Adipocyte (in vitro differentiated cells): ENCODE measurements around the gene CSNK1A1.
A peak's percentile ranks its signal among the peaks of the same experiment; 100 is the strongest.

Experiments
- DNase-seq: peaks from one replicate; pipeline ENCODE4 v3.0.0-alpha.2; 2015; ENCODE audit warnings: low read depth
- H3K27me3 ChIP-seq: replicated peaks from 2 replicates; pipeline ENCODE4 v1.7.0; 2013; ENCODE audit warnings: mild to moderate bottlenecking, low read length, moderate library complexity; ENCODE audit not compliant: control insufficient read depth, insufficient read depth
- H3K36me3 ChIP-seq: 2 replicates; pipeline ENCODE4 v1.7.0; 2013; ENCODE audit warnings: low read length, mild to moderate bottlenecking, moderate library complexity; ENCODE audit not compliant: control insufficient read depth, insufficient read depth, severe bottlenecking
- H3K4me1 ChIP-seq: 2 replicates; pipeline ENCODE4 v1.7.0; 2013; ENCODE audit warnings: mild to moderate bottlenecking, low read length, moderate library complexity; ENCODE audit not compliant: control insufficient read depth, insufficient read depth
- H3K4me3 ChIP-seq: 2 replicates; pipeline ENCODE4 v1.7.0; 2013; ENCODE audit warnings: mild to moderate bottlenecking, low read length, moderate library complexity
- H3K9ac ChIP-seq: 2 replicates; pipeline ENCODE4 v1.7.0; 2013; ENCODE audit warnings: mild to moderate bottlenecking, low read length, moderate library complexity
- H3K9me3 ChIP-seq: 2 replicates; pipeline ENCODE4 v1.7.0; 2013; ENCODE audit warnings: mild to moderate bottlenecking, low read length, moderate library complexity; ENCODE audit not compliant: control insufficient read depth

Gene CSNK1A1

DNA sequence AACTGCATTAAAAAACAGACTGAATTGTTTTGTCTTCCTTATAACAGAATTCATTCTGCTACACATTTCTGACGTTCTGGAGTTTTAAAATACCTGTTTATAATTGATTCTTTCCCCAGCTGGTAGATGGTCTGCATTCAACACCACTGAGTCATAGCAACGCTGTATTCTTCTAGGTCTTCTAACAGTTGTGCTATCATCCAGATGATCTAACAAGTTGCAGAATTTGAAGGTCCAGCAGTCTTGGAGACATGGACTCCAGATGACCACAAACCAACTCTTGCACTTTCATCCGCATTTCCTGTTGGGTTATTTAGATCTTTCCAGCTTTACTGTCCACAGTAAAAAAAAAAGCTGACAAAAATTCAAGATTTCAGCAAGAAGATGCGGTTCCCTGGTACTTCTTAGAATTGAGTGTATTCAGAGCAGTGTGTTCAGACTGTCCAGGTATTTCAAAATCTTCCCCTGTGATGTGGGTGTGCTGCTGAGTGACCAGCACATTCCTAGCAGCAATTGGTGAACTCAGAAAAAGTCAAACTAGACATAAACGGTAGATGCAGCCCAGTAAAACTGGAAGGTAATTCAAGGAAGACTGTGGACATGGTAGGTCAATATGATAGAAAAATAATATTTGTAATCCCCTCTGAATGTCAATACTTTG, 50.2 kb downstream of the CSNK1A1 start:
- Histone ChIP-seq H3K36me3 (peaks cover 77% of the 10 kb centered on the region), H3K9me3 (no peaks in the 10 kb centered on the region), H3K4me3 (no peak overlapping the region), H3K9ac (no peak overlapping the region), H3K4me1 (peaks cover 66% of the 10 kb centered on the region), H3K27me3 (no peaks in the 10 kb centered on the region)
- DNase-seq, result peak; percentile 70

DNA sequence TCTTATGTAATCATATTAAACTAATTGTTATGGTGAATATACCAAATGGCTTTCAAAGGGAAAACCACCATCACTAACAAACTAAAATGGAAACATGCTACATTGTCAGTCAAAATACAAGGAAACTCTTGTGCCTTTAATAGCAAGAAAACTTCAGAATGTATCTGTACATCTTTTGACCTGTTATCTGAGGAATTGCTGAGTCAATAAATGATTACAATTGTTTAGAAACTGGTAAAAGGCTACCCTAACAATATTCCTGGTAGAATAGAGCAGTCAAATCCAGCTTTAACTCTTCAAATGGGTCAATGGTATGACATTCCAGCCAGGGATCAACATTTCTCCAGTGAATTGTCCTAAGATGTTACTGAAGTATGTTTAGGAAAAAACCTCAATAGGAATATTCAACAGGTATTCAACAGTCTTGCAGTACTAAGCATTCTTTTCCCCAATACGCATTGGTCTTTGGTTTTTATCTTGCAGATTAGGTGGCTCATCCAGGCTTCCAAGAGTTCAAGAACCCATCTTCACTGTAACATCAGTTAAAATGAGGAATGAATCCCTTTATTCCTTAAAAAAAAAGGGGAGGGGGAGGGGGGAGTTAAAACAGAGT, 52.4 kb downstream of the CSNK1A1 start:
- peaks cover 70% of the 10 kb centered on the region for H3K4me1 ChIP-seq
- peaks cover 74% of the 10 kb centered on the region for H3K36me3 ChIP-seq
- H3K9ac ChIP-seq, result peak overlapping the region; percentile 48
- no peaks in the 10 kb centered on the region for H3K9me3 ChIP-seq
- no peak for DNase-seq
- H3K4me3 ChIP-seq, result no peak overlapping the region
- H3K27me3 ChIP-seq, result no peaks in the 10 kb centered on the region

DNA sequence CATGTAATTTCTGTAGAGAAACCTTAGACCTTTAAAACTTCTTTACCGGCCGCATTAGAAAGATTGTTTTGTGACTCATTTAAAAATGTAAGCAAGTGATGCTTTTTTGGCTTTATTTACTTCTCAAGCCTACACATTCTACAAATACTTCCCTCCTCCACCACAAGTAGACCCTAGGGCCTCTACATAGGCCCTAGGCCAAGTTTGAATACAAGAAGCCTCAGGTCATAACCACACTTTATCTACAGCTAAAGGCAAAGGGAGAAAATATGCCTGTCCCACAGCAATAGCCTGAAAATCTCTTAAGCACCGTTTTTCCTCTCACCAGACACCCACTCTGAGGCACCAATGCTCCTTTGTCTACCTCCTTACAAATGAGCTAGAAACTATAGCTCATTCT, 53.9 kb downstream of the CSNK1A1 start:
- Histone ChIP-seq H3K9me3 (no peaks in the 10 kb centered on the region), H3K4me3 (peak overlapping the region; percentile 10), H3K36me3 (peaks cover 74% of the 10 kb centered on the region), H3K27me3 (no peaks in the 10 kb centered on the region), H3K9ac (peak overlapping the region; percentile 48), H3K4me1 (peaks cover 69% of the 10 kb centered on the region)
- peak; percentile 83 for DNase-seq

DNA sequence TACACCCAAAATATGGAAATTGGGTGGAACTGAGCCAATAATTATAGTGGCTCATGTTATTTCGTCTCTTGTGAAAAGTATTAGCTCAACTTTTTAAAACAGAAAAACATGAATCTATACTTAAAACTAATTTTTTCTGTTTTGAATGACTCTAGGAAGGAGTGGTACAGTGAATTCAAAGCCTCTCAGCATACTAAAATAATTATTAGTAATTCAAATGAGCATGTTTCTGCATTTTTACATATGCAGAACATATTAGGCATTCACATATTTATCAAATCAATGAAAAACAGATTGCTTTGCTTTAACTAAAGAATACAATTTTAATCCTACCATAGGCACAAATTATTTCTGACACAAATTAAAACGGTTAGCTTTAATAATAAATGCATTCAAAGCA, 54.3 kb downstream of the CSNK1A1 start:
- peaks cover 76% of the 10 kb centered on the region for H3K36me3 ChIP-seq

DNA sequence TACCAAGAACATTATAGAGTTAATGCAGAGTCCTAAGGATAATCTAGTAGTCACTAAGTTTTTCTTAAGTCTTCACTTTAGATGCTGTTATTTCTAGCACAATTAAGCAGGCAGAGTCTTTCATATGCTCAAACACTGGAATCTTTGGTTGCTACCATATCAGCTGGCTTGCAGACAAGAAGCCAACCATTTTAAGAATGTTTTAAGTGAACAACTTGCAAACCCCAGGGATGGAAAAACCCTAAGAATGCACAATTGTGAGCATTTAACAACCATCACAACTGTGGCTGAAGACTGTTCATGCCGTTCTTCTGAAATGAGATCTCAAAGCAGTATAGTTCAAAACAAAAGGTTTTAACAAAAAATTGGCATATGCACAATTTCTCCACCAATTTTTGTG, 55.1 kb downstream of the CSNK1A1 start:
- peaks cover 68% of the 10 kb centered on the region for H3K36me3 ChIP-seq
- no peak overlapping the region for H3K9ac ChIP-seq
- DNase-seq, result peak; percentile 31
- H3K9me3 ChIP-seq, result no peaks in the 10 kb centered on the region
- H3K27me3 ChIP-seq, result no peaks in the 10 kb centered on the region
- H3K4me3 ChIP-seq, result no peak overlapping the region
- peaks cover 70% of the 10 kb centered on the region for H3K4me1 ChIP-seq

More for the DNA sequence above, 54.3 kb downstream of the CSNK1A1 start:
- H3K4me3 ChIP-seq, result peak overlapping the region; percentile 10
- no peaks in the 10 kb centered on the region for H3K27me3 ChIP-seq
- peaks cover 70% of the 10 kb centered on the region for H3K4me1 ChIP-seq
- H3K9ac ChIP-seq, result peak overlapping the region; percentile 48
- H3K9me3 ChIP-seq, result no peaks in the 10 kb centered on the region
- DNase-seq, result no peak

DNA sequence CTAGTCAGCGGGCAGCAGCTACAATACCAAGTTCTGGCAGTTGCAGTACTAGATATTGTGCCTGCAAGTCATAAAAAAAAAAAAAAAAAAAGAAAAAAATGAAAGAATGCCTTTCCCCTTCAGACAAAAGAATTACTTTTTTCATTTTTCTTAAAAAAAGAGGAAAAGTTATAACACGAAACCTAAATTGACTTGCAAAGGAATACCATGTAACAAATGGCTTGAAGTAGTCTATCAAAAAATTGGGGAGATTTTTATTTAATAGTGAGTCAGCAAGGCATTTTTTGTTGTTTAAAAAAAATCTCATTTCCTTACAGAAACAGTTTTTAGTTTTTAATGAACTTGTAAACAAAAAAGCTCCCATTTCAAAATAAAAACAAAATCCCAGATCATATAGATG, 55.6 kb downstream of the CSNK1A1 start:
- Histone ChIP-seq H3K9me3 (no peaks in the 10 kb centered on the region), H3K4me3 (no peak overlapping the region), H3K36me3 (peaks cover 63% of the 10 kb centered on the region), H3K4me1 (peaks cover 67% of the 10 kb centered on the region), H3K9ac (no peak overlapping the region), H3K27me3 (no peaks in the 10 kb centered on the region)
- no peak for DNase-seq

DNA sequence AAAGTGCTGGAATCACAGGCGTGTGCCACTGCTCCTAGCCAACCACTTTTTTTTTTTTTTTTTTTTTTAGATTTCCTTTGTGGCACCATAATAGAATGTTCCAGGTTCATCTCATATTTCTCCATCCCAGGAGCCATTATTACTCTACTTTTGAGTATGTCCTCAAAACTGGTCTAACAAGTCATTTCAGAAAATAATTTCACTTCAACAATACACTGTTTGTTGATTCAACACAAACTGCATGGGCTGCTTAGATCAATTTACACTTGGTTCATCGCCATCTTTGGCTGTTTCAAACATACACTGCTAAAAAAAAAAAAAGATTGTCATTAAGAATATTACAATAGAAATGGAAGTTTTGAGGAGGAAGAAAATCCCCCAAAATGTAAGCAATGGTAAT, 57.9 kb downstream of the CSNK1A1 start:
- no peak for DNase-seq
- Histone ChIP-seq H3K9me3 (no peaks in the 10 kb centered on the region), H3K4me3 (no peak overlapping the region), H3K27me3 (no peaks in the 10 kb centered on the region), H3K36me3 (peaks cover 44% of the 10 kb centered on the region), H3K9ac (no peak overlapping the region), H3K4me1 (peaks cover 78% of the 10 kb centered on the region)

DNA sequence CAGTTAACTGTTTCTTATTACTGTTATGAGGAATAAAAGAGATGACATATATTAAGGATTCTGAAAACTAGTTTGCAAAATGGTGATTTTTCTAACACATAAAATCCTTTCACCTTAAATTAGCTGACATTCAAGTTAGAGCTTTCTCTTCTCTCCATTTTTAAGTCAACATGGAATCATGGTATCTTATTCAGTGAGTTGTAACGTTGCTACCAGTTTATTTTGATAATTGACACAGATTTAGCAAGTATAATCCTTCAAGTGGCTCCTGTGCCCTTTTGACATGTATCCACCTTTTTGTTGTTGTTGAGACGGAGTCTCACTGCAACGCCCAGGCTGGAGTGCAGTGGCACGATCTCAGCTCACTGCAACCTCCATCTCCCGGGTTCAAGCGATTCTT, 58.5 kb downstream of the CSNK1A1 start:
- peaks cover 39% of the 10 kb centered on the region for H3K36me3 ChIP-seq
- H3K4me1 ChIP-seq, result peaks cover 78% of the 10 kb centered on the region
- no peak overlapping the region for H3K9ac ChIP-seq
- H3K4me3 ChIP-seq, result no peak overlapping the region
- DNase-seq, result no peak
- no peaks in the 10 kb centered on the region for H3K9me3 ChIP-seq
- no peaks in the 10 kb centered on the region for H3K27me3 ChIP-seq

DNA sequence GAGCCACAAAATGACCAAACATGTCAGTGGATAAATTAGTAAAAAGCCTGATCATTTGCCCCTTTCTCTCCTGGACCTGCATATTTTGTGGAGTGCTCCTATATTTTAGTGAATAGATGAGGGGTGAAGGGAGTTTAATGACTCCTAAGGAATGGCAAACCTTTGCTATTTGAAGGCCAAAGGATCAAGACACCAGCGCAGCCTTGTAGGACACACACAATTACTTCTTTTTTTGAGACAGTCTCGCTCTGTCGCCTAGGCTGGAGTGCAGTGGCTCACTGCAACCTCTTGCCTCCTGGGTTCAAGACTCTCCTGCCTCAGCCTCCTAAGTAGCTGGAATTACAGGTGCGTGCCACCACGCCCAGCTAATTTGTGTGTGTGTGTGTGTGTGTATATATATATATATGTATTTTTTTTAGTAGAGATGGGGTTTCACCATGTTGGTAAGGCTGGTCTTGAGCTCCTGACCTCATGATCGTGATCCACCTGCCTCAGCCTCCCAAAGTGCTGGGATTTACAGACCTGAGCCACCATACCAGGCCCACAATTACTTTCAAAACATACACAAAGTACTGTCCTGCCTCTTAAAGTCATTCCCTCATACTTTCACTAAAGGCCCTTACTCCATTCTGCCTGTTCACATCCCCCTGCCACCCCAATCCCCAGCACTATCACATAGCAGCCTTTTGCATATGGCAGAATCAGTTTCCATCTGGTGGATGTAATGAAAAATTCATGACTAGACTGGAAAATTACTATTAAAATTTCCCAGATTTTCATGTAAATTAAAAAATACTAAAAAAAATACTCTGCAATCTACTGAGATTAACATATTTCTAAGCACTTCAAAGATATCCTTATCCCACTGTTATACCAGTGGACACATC, 60.4 kb downstream of the CSNK1A1 start:
- Histone ChIP-seq H3K36me3 (peaks cover 34% of the 10 kb centered on the region), H3K9me3 (no peaks in the 10 kb centered on the region), H3K4me3 (no peak overlapping the region), H3K27me3 (no peaks in the 10 kb centered on the region), H3K9ac (peak overlapping the region; percentile 69), H3K4me1 (peaks cover 78% of the 10 kb centered on the region)
- no peak for DNase-seq

DNA sequence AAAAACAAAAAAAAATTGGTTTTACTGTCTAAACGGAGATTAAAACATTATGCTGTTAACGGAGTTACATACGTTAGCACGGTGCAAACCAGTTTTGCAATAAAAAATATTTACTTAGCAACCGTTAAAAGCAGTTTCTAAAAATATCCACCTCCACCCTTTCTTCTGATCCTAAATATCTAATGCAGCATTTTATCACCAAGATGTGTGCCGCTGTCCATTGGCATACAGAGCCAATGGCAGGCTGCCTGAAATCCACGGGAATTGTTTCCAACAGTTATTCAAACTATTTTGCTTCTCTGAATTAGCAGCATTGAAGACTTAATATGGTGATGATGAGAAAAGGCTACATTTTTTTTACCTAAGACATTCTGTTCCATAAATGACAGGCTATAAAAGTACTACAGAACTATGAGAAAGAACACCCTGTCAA, 61.6 kb downstream of the CSNK1A1 start:
- no peak overlapping the region for H3K4me3 ChIP-seq
- peaks cover 23% of the 10 kb centered on the region for H3K36me3 ChIP-seq
- no peak for DNase-seq
- peaks cover 79% of the 10 kb centered on the region for H3K4me1 ChIP-seq
- H3K27me3 ChIP-seq, result no peaks in the 10 kb centered on the region
- H3K9me3 ChIP-seq, result no peaks in the 10 kb centered on the region
- H3K9ac ChIP-seq, result peak overlapping the region; percentile 69

DNA sequence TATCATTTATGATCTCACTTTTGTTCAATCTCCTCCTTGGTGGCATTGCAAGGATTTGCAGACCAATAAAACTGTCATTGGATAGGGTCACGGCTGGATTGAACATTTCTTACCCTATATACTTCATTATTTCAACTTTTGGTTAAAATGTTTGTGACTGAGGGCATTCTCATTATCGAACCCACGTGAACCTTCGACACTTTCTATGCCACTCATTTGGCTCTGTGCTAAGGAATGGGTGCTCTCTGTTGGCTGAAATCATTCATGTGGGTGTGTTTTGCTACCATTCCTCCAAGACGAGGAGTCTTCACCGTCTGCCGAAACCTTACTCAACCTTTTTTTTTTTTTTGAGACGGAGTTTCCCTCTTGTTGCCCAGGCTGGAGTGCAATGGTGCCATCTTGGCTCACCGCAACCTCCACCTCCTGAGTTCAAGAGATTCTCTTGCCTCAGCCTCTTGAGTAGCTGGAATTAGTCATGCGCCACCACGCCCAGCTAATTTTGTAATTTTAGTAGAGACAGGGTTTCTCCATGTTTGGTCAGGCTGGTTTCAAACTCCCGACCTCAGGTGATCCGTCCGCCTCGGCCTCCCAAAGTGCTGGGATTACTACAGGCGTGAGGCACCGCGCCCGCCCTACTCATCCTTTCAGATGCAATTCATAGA, 62.5 kb downstream of the CSNK1A1 start:
- Histone ChIP-seq H3K36me3 (peaks cover 14% of the 10 kb centered on the region), H3K4me1 (peaks cover 73% of the 10 kb centered on the region), H3K9ac (peak overlapping the region; percentile 69), H3K4me3 (no peak overlapping the region), H3K9me3 (no peaks in the 10 kb centered on the region), H3K27me3 (no peaks in the 10 kb centered on the region)
- DNase-seq, result no peak
